GM18499 (cell line): ENCODE results near the gene HOXA6.

Experiments
- ATAC-seq: cut with Tn5 transposase; IDR thresholded peaks from one replicate; pipeline ENCODE4 v1.9.1; 2021; ENCODE audit warnings: moderate number of reproducible peaks; ENCODE audit not compliant: insufficient read depth, unreplicated experiment

HOXA6 gene

GRCh38 chr7:27126596-27127327 is 20.8 kb downstream of the HOXA6 start:
- ATAC-seq = no peak

- ATAC-seq = no peak
These were observed 21.6 kb downstream of the HOXA6 start for GRCh38 chr7:27125986-27126394.

DNA sequence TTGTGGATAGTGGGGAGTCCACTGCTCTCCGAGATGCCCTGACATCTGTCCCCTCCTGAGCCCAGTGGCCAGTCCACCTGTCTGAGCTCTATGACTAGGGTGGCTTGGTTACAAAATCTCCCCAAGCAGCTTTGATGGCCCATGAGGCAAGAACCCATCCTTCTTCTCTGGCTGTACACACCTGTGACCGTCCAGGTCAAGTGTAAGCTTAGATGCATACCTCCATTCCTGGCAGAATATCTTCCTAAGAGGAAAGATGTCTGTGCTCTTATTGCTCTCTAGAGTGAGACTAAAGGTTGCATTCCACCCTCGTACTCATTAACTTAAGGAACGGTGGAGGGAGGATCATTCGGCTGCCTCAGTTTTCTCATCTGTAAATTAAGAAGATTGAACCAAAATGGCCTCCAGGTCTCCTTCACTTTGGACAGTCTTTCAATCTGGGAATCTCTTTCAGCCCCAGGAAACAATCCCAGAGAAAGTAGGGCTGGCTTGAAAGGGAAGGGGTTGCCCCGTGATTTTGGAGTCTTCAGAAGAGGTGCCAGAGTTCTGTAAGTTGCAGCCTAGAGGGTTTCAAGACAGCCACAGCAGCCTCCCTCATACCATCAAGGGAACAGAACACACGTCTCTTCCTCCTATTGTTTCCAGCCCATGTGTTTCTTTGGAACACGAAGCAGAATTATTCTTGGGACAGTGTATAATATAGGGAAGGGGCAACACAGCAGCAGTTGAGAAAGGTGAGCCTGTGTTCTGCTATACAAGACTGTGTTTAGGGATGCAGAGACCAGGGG is 22.5 kb downstream of the HOXA6 start:
- no peak for ATAC-seq

DNA sequence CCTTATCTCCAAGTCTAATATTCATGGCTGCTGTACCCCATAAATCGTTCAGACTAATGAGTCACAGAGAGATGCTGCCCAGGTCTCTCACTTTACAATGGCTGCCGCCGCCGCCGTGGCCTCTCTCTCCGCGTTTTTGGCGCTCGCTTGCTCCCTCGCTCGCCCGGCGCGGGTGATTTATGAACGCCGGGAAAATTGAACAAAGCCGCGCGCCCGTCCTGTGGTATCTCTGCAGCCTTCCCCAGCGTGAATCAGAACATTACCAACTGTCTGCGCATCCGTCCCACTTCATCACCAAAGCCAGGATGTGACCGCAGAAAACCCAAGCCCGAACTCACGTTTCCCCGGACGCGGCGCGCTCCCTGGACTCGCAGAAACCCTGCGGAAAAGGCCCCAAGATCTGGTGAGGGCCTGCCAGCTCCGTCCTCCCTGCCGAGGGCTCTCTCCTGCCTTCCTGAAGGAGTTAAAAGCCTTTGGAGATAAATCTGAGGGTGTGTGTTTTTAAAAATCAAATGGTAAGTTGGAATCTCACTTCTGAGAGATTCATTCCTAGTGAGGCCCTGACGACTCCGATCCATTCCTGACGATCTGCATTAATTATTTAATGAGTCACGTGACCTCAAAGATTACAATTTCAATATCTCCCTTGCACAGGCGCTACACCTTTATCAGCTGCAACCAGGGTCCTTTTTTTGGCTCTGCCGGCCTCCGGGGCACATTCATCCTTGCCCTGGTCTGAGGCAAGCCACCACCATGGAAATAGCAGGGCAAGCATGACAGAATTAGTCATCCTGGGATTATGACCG is 23.3 kb downstream of the HOXA6 start:
- ATAC-seq = no peak

DNA sequence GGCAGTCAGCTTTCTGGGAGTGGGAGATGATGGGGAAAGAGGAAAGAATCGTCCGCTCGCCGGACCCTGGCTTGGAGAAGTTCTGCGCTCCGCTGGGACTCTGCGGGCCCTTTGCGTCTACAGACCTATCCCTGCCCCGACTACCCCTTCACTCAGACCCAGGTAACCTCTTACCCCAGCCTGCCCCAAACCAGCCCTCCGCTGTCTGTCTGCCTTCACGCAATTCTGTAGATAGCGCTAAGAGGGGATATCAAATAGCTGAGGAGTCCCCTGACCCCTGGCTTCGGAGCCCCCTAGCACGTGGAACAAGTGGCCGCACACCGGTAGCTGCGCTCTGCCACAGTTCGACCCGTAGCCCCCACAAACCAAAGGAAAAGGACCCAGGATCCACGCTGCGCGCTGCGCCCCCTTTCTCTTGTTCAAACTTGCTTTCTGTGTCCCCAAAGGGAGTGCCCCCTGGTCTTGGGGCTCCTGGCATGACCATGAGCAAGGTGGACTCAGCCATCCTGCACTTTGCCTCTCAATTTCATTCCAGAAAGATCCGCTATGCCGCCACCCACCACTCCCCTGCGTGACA is 24.0 kb downstream of the HOXA6 start:
- ATAC-seq = no peak

DNA sequence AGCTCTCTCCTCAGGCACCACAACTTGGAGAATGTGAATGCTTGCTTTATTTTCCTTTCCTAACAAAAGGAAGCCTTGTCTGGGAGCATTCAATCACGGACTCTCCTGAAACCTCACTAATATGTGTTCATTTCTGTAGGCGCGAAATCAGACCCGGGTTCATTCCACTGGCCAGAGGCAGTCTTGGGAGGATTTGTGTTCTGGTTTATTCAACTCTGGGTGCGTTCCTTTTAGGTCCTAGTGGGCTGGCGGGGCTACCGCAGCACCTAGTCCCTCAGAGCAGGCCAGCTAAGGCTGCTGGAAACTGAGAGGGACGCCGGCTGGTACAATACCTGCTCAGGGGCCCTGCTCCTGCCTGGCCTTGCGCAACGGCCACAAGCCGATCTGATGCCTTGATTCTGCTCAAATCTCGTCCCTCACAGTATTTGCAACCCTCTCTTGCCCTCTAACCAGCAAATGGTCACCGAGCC is 24.5 kb downstream of the HOXA6 start:
- no peak for ATAC-seq

DNA sequence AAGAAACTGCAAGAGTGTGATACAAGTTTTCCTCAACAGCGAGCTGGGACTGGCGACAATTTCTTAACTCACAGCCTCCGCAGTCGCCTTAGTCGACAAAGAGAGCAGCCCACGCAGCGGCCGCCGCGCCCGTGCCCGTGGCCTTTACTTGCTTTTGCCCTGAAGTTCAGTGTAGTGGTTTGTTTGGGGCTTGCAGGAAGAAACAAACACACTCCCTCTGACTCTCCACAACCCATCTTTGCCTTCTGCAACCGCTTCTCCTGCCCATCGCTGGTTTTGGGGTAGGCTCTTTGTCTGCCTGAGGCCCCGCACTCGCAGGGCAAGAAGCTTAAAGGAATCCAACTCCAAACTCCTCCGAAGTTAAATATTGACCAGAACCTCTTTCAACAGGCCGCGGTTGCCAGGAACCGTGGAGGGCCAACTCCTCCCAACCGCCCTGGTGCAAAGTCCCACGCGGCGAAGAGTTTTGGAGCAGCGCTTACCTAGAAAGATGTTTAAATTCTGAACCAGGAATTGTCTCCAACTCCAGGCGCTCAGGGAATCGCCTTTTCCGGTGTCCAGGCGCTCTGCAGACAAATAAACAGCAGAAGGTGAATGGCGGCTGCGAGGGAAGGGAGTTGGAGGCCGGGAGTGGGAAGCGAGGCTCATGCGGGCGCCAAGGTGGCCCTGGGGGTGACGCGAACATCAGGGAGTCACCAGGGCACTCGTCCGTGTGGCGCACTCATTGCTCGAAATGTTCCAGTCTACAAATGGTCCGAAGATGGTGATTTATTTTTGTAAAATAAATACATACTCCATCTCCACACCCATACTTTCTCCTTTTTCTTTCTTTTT is 25.3 kb downstream of the HOXA6 start:
- no peak for ATAC-seq

- ATAC-seq = no peak
These were observed 25.9 kb downstream of the HOXA6 start for GRCh38 chr7:27121684-27122076.

GRCh38 chr7:27119412-27119911 is 28.1 kb downstream of the HOXA6 start:
- ATAC-seq = no peak

GRCh38 chr7:27118580-27118979 is 29.0 kb downstream of the HOXA6 start:
- no peak for ATAC-seq

GRCh38 chr7:27117887-27118491 is 29.6 kb downstream of the HOXA6 start:
- ATAC-seq = no peak

- no peak for ATAC-seq
These were observed 30.4 kb downstream of the HOXA6 start for GRCh38 chr7:27116962-27117886.

DNA sequence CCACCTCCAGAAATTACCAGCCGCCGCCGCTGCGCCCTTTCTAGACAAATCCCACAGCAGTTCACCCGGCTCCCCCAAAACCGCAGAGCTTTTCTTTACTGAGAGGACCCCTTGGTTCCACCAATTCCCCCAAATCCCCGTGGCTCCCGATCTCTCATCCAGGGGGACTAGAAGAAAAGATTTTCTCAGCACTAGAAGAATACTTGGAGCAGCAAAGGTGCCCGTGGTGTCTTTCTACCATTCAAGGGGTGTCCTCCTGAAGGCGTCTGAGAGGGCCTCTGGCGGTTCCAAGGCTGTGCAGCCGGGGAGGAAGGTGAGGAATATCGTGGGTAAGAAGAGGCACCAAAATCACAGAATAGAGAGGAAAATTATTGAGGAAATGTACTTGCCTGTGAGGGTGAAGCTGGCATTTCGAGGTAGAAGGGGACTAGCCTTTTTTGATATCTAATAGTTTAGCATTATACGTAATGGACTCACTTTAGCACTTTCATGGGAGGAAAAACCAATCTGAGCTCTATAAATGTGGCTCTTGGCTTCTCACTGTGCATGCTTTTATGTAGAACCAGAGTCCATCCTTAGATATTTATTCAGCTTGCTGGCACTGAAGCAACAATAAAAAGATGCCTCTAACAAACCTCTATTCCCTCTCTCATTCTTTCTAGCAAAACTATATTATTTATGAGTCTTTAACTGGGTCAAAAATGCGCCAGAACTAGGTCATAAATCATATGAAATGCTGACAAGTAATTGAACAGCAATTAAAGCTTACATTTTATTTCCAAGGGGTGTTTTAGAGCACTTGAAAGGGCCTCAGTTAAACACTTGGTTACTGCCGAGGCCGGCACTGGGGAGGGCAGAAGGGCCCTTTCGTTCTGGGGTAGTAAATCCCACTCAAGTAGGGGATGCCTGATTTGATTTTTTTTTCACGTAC is 31.3 kb downstream of the HOXA6 start:
- ATAC-seq = no peak

DNA sequence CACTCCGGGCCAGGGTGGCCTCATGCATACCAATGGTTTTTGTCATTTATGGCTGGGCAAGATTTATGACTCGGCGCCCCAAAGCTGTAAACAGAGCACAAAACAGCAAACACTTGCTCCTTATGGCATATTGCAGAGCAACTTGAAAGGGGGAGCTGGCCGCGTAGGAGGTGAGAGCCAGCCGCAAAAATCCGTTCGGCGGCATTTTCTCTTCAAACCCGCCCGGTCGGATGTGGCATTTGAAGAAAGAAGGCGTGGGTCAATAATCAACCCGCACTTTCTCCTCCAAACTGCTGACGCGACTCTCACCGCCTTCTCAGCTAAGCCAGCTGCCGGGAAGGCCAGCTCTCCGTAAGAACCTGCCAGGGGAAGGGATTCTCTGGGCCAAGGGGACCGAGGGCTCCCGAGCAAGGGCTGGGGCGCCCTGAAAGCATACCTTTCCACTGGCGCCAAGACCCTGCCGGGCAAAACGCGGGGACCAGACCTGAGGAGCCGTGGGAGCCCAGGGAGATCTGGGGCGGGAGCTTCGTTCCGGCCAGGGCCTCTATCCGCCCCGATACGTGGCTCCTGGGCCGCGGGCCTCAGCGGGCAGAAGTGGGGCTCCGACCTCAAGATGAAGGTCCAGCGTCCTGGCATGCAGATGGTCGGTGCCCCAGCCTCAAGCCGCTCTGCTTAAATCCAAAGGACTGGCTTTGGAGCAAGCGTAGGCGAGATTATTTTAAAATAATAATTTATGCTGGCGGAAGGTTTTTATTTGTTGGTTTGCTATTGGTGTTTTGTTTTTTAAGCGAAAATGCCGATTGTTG is 32.1 kb downstream of the HOXA6 start:
- ATAC-seq = no peak

- no peak for ATAC-seq
These were observed 32.7 kb downstream of the HOXA6 start for GRCh38 chr7:27114881-27115220.
